MCF 10A (cell line): Measurements from ENCODE around the gene HEXB. TPM values are rescaled to one million over a fixed set of nuclear protein-coding genes. Genes with fewer than 3 reads are reported as not detected.

Experiments used
- BruUV-seq: library from RNA; stranded (reverse); fragments of 400-500 nt; replicated peaks from 2 replicates; lab custom pipeline; 2021; lab: Mats Ljungman, UMichigan
- CTCF ChIA-PET: fragments of 300-600 bp; sonication (Branson Sonifier 250); formaldehyde crosslinking; extraction: SDS; loops from one replicate; lab custom pipeline; 2021; ENCODE audit warnings: antibody characterized with exemption, inconsistent platforms; lab: Yijun Ruan, JAX
- POLR2A ChIA-PET: fragments of 300-600, 350-650 bp; sonication (Branson Sonifier 250); formaldehyde crosslinking; extraction: SDS; loops from one replicate; lab custom pipeline; 2020; ENCODE audit warnings: antibody characterized with exemption, inconsistent platforms; lab: Yijun Ruan, JAX
- DNase-seq: peaks from one replicate; pipeline ENCODE4 v3.0.0-alpha.2; 2018; ENCODE audit not compliant: unreplicated experiment
- H3K27ac Mint-ChIP-seq: one replicate; pipeline ENCODE4 v1.8.0; 2022; ENCODE audit warnings: mild to moderate bottlenecking, low read depth, mixed read lengths; ENCODE audit not compliant: unreplicated experiment
- H3K27me3 Mint-ChIP-seq: one replicate; pipeline ENCODE4 v1.8.0; 2022; ENCODE audit warnings: mixed read lengths; ENCODE audit not compliant: insufficient read depth, unreplicated experiment
- H3K36me3 Mint-ChIP-seq: one replicate; pipeline ENCODE4 v1.8.0; 2022; ENCODE audit warnings: mild to moderate bottlenecking, moderate library complexity, mixed read lengths; ENCODE audit not compliant: insufficient read depth, unreplicated experiment
- H3K4me1 Mint-ChIP-seq: one replicate; pipeline ENCODE4 v1.8.0; 2022; ENCODE audit warnings: mixed read lengths; ENCODE audit not compliant: insufficient read depth, unreplicated experiment
- H3K4me3 Mint-ChIP-seq: one replicate; pipeline ENCODE4 v1.8.0; 2022; ENCODE audit warnings: mild to moderate bottlenecking, moderate library complexity, mixed read lengths; ENCODE audit not compliant: unreplicated experiment
- H3K9me3 Mint-ChIP-seq: one replicate; pipeline ENCODE4 v1.8.0; 2022; ENCODE audit warnings: mixed read lengths; ENCODE audit not compliant: unreplicated experiment
- intact Hi-C: fragments of 100-400 bp; cut with micrococcal nuclease; formaldehyde crosslinking; loops from 2 replicates; pipeline ENCODE4 v1.14.1; 2022
- total RNA-seq: library from RNA; stranded (reverse); gene quantifications from 2 replicates; pipeline ENCODE4 v1.2.3, GENCODE V29; 2022
- TF ChIP-seq, protein P1 (sequence below): fragments of 200-600 bp; IDR thresholded peaks from one replicate; pipeline ENCODE4 v1.8.0; 2022; ENCODE audit warnings: antibody characterized with exemption, mild to moderate bottlenecking; ENCODE audit not compliant: unreplicated experiment

The HEXB gene
- total RNA-seq, 1 experiment from 2014 or later: 82.8 TPM

DNA sequence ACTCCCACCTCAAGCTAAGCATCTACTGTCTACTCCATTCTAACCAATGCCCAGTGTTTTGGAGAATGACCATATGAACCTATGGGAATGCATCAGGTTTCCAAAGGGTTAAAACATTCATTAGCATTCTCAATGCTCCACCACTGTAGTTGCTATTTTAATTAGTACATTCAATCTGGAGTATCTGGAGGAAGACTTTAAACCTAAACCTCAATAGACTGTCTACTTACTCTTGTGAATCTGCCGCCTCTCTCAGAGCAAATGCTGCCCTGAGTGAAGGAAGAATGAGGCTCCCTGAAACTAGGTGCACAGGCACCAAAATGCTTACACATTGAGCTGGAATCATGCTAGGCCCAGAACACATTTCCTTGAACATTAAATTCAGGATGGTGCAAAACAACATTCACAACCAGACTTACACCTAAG is 46.5 kb upstream of the HEXB start:
- peak; percentile 35 for DNase-seq
- intact Hi-C loops: loop anchor here (2.0 kb wide), 1 partner anchor 388 kb away; no protein-coding TSS in a partner anchor
- Mint-ChIP-seq H3K9me3 (no peaks in the 10 kb centered on the region), H3K36me3 (peaks cover 21% of the 10 kb centered on the region), H3K27me3 (no peaks in the 10 kb centered on the region), H3K27ac (peak overlapping the region; percentile 90), H3K4me1 (peaks cover 48% of the 10 kb centered on the region), H3K4me3 (peak overlapping the region; percentile 87)
- ChIA-PET CTCF (interaction anchor here (0.6 to 11.0 kb wide), 5 partner anchors 12 to 736 kb away, joined by 3 to 102 read pairs (median 3); no protein-coding TSS in a partner anchor), POLR2A (interaction anchor here (0.6 to 3.0 kb wide), 15 partner anchors 7 to 700 kb away, joined by 3 to 22 read pairs (median 4); no protein-coding TSS in a partner anchor)
- TF ChIP-seq, protein P1, sequence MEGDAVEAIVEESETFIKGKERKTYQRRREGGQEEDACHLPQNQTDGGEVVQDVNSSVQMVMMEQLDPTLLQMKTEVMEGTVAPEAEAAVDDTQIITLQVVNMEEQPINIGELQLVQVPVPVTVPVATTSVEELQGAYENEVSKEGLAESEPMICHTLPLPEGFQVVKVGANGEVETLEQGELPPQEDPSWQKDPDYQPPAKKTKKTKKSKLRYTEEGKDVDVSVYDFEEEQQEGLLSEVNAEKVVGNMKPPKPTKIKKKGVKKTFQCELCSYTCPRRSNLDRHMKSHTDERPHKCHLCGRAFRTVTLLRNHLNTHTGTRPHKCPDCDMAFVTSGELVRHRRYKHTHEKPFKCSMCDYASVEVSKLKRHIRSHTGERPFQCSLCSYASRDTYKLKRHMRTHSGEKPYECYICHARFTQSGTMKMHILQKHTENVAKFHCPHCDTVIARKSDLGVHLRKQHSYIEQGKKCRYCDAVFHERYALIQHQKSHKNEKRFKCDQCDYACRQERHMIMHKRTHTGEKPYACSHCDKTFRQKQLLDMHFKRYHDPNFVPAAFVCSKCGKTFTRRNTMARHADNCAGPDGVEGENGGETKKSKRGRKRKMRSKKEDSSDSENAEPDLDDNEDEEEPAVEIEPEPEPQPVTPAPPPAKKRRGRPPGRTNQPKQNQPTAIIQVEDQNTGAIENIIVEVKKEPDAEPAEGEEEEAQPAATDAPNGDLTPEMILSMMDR: no peak
- no TSS peak for BruUV-seq

DNA sequence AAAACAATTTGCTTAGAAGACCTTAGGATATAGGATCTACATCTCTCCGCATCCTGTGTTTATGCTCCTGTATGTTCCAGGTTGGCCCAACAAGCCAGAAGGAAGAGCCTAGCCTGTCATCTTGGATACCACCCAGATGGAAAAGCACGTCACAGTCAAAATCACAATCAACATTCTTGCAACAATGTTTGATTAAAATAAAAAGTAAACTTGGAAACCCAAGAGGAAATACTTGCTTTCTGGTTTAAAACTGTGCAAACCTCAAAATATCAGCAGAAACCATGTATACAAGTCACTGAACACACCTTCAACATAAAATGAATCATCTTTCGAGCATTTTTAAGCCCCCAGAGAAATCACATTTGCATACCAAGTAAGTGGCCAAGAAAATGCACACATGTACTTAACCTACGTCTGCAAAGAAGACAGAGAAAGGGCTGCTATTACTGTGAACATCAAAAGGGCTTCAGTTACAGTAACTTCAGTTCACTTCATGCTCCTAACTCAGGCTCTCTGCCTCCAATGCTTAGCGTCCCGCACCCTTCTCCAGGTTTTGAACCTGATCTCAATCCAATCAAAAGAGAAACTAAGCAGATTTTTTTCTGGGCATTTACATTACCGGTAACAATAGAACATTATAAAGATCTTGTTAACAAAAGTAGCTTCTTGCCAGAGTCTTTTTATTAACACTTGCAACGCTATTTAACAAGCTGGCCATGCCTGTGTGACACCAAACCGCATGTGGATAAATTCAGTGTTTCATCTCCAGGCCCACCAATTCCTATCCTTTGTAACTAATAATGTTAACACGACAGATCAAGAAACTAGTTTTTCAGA is 45.8 kb upstream of the HEXB start:
- H3K9me3 Mint-ChIP-seq: no peaks in the 10 kb centered on the region
- peak overlapping the region; percentile 90 for H3K27ac Mint-ChIP-seq
- peak overlapping the region; percentile 87 for H3K4me3 Mint-ChIP-seq
- no peaks in the 10 kb centered on the region for H3K27me3 Mint-ChIP-seq
- peak; percentile 53 for DNase-seq
- TSS peak; percentile 34 for BruUV-seq
- peaks cover 48% of the 10 kb centered on the region for H3K4me1 Mint-ChIP-seq
- ChIA-PET POLR2A (interaction anchor here (0.9 to 5.2 kb wide), 19 partner anchors 8 to 700 kb away, joined by 3 to 55 read pairs (median 7); partner anchors contain the start of genes GFM2 and NSA2), CTCF (interaction anchor here (0.6 to 11.0 kb wide), 12 partner anchors 10 to 824 kb away, joined by 3 to 102 read pairs (median 4); no protein-coding TSS in a partner anchor)
- intact Hi-C loops: loop anchor here (2.0 kb wide), 1 partner anchor 388 kb away; no protein-coding TSS in a partner anchor
- peaks cover 15% of the 10 kb centered on the region for H3K36me3 Mint-ChIP-seq
- TF ChIP-seq, protein P1: no peak

DNA sequence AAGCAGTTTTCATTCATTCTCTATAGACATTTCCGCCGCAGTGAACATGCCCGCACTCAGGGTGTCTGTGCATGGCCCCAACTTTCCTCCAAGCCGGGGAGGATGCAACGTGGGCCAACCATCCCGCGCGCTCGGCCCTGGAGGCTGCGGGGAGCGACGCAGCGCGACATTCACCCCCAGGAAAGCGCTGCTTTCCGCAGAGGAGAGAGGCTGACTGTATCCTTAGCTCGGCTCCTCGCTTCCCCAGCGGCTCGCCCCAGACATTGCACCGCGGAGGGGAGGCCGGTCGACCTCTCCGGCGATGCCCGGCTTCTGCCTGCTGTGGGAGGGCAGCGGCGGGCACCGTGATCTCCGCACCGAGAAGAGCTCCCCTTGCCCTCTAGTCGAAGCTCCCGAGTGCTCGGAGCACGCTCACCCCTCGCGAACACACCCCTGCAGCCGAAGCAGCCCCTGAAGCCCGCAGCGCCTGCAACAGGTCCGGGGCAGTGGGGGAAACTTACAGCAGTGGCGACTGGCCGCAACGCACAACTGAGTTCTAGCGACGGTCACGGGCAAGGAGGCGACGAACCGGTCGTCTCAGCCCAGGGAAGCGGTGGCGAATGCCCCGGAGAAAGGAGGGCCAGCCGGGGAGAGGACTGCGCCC is 45.1 kb upstream of the HEXB start:
- ChIA-PET CTCF (interaction anchor here (0.6 to 11.0 kb wide), 15 partner anchors 10 to 825 kb away, joined by 3 to 102 read pairs (median 4); no protein-coding TSS in a partner anchor), POLR2A (interaction anchor here (0.9 to 5.2 kb wide), 21 partner anchors 9 to 737 kb away, joined by 3 to 55 read pairs (median 6); partner anchors contain the start of genes GFM2 and NSA2)
- Mint-ChIP-seq H3K9me3 (no peaks in the 10 kb centered on the region), H3K27me3 (no peaks in the 10 kb centered on the region), H3K36me3 (peaks cover 11% of the 10 kb centered on the region), H3K4me1 (peaks cover 48% of the 10 kb centered on the region), H3K27ac (peak overlapping the region; percentile 90), H3K4me3 (peak overlapping the region; percentile 87)
- TF ChIP-seq, protein P1: peak; percentile 15
- no TSS peak for BruUV-seq
- DNase-seq: peak; percentile 47
- intact Hi-C loops: loop anchor here (1.0 to 10.0 kb wide), 7 partner anchors 65 to 515 kb away; no protein-coding TSS in a partner anchor
